ENCODE measurements around the gene DELE1.
A peak's percentile ranks its signal among the peaks of the same experiment; 100 is the strongest.

DELE1 gene

GRCh38 chr5:141960449-141961323 is 37.0 kb downstream of the DELE1 start:
- no peaks in the 10 kb centered on the region for H3K27me3 ChIP-seq (ENCODE audit: insufficient read depth, low read length, poor library complexity)
- no peaks in the 10 kb centered on the region for H3K9me3 ChIP-seq (ENCODE audit: insufficient read depth, low read length, severe bottlenecking)
- H3K4me3 ChIP-seq (ENCODE audit: low read depth in 1 of 2, low read length in 2 of 2) = peak overlapping the region in 1 of 2 experiments; percentile 25; a peak in 1 of 4 replicates
- peak; percentile 94 for DNase-seq
- peak overlapping the region; percentile 47 for H3K9ac ChIP-seq (ENCODE audit: low read depth, low read length)
- H3K27ac ChIP-seq (ENCODE audit: low read length) = peak overlapping the region; percentile 78
- no peaks in the 10 kb centered on the region for H3K79me2 ChIP-seq (ENCODE audit: insufficient read depth, low read length)
- no peaks in the 10 kb centered on the region for H4K20me1 ChIP-seq (ENCODE audit: insufficient read depth, low read length)
- peak overlapping the region; percentile 59 for H3K4me2 ChIP-seq (ENCODE audit: insufficient read depth, low read length)
- no peaks in the 10 kb centered on the region for H3K36me3 ChIP-seq (ENCODE audit: insufficient read depth, low read length)
- H2AFZ ChIP-seq (ENCODE audit: low read depth, low read length) = peak overlapping the region; percentile 68
- no peak for TF ChIP-seq EZH2 (IDR thresholded peaks at IDR 0.05; ENCODE audit: borderline replicate concordance, low read depth, low read length, severe bottlenecking)
- TF ChIP-seq, protein P1, sequence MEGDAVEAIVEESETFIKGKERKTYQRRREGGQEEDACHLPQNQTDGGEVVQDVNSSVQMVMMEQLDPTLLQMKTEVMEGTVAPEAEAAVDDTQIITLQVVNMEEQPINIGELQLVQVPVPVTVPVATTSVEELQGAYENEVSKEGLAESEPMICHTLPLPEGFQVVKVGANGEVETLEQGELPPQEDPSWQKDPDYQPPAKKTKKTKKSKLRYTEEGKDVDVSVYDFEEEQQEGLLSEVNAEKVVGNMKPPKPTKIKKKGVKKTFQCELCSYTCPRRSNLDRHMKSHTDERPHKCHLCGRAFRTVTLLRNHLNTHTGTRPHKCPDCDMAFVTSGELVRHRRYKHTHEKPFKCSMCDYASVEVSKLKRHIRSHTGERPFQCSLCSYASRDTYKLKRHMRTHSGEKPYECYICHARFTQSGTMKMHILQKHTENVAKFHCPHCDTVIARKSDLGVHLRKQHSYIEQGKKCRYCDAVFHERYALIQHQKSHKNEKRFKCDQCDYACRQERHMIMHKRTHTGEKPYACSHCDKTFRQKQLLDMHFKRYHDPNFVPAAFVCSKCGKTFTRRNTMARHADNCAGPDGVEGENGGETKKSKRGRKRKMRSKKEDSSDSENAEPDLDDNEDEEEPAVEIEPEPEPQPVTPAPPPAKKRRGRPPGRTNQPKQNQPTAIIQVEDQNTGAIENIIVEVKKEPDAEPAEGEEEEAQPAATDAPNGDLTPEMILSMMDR (IDR thresholded peaks at IDR 0.05; ENCODE audit: borderline replicate concordance, extremely low read depth, low read length, poor library complexity, severe bottlenecking) = peak; percentile 99
- peaks cover 42% of the 10 kb centered on the region for H3K4me1 ChIP-seq (ENCODE audit: insufficient read depth, low read length)
- ATAC-seq (ENCODE audit: insufficient read depth, low read depth) = peak; percentile 93

- Histone ChIP-seq H3K4me1 (ENCODE audit: insufficient read depth, low read length) (peaks cover 42% of the 10 kb centered on the region), H3K9me3 (ENCODE audit: insufficient read depth, low read length, severe bottlenecking) (no peaks in the 10 kb centered on the region), H3K4me2 (ENCODE audit: insufficient read depth, low read length) (peak overlapping the region; percentile 59), H3K36me3 (ENCODE audit: insufficient read depth, low read length) (no peaks in the 10 kb centered on the region), H2AFZ (ENCODE audit: low read depth, low read length) (peak overlapping the region; percentile 68), H3K79me2 (ENCODE audit: insufficient read depth, low read length) (no peaks in the 10 kb centered on the region), H3K9ac (ENCODE audit: low read depth, low read length) (peak overlapping the region; percentile 47), H3K4me3 (ENCODE audit: low read depth in 1 of 2, low read length in 2 of 2) (0 out of 4 replicates have a peak overlapping the region, but pooled peaks of 1 of the 2 experiments have one; percentile 25), H3K27me3 (ENCODE audit: insufficient read depth, low read length, poor library complexity) (no peaks in the 10 kb centered on the region), H4K20me1 (ENCODE audit: insufficient read depth, low read length) (no peaks in the 10 kb centered on the region), H3K27ac (ENCODE audit: low read length) (peak overlapping the region; percentile 78)
- ATAC-seq (ENCODE audit: insufficient read depth, low read depth) = no peak
- DNase-seq = no peak
- TF ChIP-seq, protein P1 (IDR thresholded peaks at IDR 0.05; ENCODE audit: borderline replicate concordance, extremely low read depth, low read length, poor library complexity, severe bottlenecking) = no peak
- TF ChIP-seq EZH2 (IDR thresholded peaks at IDR 0.05; ENCODE audit: borderline replicate concordance, low read depth, low read length, severe bottlenecking) = no peak
These were observed 37.8 kb downstream of the DELE1 start for GRCh38 chr5:141961466-141961865.

- TF ChIP-seq, protein P1 (IDR thresholded peaks at IDR 0.05; ENCODE audit: borderline replicate concordance, extremely low read depth, low read length, poor library complexity, severe bottlenecking) = no peak
- no peak for TF ChIP-seq EZH2 (IDR thresholded peaks at IDR 0.05; ENCODE audit: borderline replicate concordance, low read depth, low read length, severe bottlenecking)
- DNase-seq (no peak), ATAC-seq (ENCODE audit: insufficient read depth, low read depth) (no peak)
- Histone ChIP-seq H3K36me3 (ENCODE audit: insufficient read depth, low read length) (no peaks in the 10 kb centered on the region), H3K9ac (ENCODE audit: low read depth, low read length) (no peak overlapping the region), H3K4me1 (ENCODE audit: insufficient read depth, low read length) (peaks cover 32% of the 10 kb centered on the region), H3K9me3 (ENCODE audit: insufficient read depth, low read length, severe bottlenecking) (no peaks in the 10 kb centered on the region), H3K27ac (ENCODE audit: low read length) (no peak overlapping the region), H3K27me3 (ENCODE audit: insufficient read depth, low read length, poor library complexity) (no peaks in the 10 kb centered on the region), H4K20me1 (ENCODE audit: insufficient read depth, low read length) (no peaks in the 10 kb centered on the region), H2AFZ (ENCODE audit: low read depth, low read length) (no peak overlapping the region), H3K4me2 (ENCODE audit: insufficient read depth, low read length) (no peak overlapping the region), H3K79me2 (ENCODE audit: insufficient read depth, low read length) (no peaks in the 10 kb centered on the region), H3K4me3 (ENCODE audit: low read depth in 1 of 2, low read length in 2 of 2) (no peak overlapping the region)
These were observed 40.0 kb downstream of the DELE1 start for GRCh38 chr5:141963701-141964100.
